Stimulated activated CD4-positive, alpha-beta T cell treated with anti-CD3 and anti-CD28 coated beads, Interleukin-12 subunit alpha, Interleukin-12 subunit beta, amount 100 ng/mL, for 4 hours (primary cell): ENCODE measurements around the gene PRKCD.

Source experiments
- DNase-seq: peaks from one replicate; pipeline ENCODE4 v3.0.0-alpha.2; 2020

PRKCD gene

DNA sequence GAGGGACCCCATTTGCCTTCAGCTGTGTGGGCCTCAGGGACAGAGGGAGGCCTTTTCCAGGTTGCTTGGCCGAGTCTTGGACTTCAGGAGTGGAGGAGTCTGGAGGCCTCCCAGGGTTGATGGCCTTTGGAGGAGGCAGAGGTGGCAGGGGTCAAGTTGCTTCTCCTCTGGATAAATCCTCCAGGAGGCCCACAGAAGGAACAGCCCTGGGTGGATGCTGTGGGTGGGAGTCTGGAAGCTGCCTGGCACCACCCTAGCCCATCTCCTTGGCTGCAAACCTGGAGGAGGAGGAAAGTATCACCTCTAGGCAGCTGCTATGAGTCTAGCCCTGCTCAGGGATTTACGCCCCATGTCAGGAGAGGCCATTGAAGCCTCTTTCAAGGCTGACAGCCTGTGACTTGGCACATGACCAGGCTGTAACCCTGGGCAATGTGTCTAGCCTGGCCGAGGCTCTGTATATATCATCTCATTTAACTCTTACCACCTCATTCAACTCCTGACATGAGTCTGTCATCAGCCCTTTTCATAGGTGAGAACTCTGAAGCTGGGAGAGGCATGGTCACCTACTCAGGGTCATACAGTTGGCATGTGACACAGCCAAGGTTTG is 2.9 kb upstream of the PRKCD start:
- no peak for DNase-seq

DNA sequence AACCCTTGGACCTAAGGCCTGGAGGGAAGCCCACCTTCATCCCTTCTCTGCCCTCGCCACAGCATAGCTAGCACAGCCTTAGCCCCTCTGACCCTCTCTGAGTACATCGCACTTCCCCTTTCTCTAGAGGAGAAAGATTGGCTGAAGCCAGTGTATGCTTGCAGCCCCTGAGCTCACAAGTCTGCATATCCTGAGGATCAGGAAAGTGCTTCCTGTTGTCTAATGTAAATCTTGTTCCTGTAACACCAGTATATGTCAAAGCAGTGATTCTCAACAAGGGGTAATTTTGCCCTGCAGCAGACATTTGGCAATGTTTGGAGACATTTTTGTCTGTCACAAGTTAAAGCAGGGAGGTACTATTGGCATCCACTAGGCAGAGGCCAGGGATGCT is 2.2 kb upstream of the PRKCD start:
- DNase-seq = no peak

DNA sequence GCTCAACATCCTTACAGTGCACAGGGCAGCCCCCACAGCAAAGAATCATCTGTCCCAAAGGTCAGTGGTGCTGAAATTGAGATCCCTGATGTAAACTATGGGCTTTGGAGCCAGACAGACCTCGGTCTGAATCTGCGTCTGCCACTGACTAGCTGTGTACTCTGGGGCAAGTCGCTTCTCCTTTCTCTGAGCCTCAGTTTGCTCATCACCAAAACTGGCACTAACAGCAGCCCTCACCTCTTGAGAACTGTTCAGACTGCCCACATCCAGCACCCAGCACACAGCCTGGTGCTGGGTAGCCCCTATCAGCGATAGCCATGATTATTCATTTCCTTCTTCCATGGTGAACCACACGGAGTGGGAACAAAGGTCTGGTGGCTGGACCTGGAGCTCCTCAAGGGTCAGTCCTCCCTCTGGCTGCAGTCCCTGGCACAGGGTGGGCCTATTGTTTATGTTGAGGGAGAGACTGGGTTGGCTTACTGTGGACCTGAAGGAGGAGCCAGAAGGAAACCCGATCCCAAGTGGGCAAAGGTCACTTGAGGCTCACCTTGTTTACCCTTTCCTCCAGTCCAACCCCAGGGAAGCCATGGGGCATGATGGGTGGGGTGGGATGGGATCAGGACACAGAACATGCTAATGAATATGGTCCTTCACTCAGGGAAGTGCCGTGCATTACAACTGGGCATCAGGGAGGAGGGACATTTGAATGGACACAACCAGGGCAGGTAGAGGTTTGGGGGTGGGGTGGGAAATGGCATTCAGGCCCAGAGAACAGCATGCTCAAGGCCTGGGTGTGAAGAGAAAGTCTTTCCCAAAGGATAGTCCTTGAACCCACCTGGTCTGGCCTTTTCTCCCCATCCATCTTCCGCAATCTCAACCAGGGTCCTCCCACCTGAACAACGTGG is 1.6 kb upstream of the PRKCD start:
- no peak for DNase-seq

DNA sequence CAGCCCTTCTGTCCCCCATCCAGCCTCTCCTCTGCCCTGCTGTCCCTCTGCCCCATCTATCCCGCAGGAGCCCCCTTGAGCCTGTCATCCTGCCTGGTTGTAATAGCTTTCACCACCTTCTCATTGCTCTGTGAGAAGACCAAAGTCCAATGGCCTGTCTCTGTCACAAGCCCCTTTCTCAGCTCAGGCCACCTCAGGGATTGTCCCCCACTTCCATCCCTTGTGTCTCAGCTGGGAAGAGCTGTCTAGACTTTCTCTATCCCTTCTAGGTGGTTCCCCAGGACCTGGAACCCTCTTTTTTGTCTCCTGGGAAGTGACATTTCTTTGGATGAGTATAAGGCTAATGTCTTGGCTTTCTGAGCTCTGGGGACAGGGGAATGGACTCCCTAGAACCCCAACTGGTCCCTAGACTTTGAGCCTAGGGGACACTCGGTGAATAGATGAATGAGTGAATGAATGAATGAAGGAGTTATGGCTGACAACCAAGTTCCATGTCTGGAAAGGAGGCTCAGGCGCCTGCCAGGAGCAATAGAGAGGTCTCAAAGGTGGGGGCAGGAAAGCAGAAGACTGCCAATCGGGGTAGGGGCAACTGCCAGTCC is 849 bp upstream of the PRKCD start:
- no peak for DNase-seq

DNA sequence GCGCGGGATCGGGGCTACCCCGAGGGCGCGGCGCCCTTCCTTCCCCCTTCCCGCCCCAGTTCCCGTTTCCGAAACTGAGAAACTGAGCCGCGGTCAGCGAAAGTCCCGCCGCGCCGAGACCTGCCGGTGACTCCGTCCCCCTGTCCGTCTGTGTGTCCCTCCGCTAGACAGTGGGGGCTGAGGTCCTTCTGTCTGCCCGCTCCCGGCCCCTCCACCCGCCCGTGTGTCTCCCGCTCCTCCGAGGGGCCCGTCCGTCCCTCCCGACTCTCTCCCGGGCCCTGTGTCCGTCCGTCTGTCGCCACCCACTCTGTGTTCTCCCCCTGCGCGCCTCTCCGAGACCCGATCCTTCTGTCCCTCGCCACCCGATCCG is 426 bp downstream of the PRKCD start:
- peak; percentile 16 for DNase-seq

DNA sequence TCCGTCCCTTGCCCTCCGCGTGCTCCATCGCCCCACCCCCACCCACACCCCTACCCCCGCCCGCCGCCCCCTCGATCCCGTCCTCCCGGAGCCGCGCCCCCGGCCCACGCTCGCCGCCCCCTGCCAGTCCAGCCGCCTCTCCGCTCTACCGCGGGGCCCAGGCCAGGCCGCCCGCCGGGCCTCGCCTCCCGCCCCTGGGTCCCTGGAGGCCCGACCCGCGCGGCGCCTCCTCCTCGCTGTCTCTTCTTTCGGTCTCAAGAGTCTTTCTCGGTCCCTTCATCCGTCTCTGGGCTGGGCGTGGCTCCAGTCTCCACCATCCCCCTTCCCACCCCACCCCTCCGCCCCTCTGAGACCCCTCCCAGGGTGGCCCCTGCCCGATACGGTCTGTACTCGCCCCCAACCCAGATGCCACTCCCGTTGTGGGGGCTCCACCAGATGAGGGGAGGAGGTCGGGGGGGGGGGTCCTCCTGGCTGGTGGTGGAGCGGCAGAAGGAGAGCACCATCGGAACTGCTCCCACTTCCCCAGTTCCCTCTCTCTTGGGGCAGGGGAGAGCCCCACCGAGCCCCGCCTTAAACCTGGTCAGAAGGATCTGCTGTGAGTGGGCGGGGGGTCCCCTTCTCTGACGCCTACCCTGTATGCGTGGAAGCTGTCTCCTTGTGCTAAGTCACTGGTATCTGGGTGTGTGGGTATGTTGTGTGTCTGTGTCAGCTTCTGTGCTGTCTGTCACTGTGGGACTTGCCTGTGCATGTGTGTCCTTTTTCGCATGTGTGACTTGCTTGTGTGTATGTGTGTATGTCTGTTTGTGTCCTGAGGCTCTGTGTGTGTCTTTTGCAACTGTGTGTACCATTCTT is 1.0 kb downstream of the PRKCD start:
- DNase-seq = peak; percentile 53

DNA sequence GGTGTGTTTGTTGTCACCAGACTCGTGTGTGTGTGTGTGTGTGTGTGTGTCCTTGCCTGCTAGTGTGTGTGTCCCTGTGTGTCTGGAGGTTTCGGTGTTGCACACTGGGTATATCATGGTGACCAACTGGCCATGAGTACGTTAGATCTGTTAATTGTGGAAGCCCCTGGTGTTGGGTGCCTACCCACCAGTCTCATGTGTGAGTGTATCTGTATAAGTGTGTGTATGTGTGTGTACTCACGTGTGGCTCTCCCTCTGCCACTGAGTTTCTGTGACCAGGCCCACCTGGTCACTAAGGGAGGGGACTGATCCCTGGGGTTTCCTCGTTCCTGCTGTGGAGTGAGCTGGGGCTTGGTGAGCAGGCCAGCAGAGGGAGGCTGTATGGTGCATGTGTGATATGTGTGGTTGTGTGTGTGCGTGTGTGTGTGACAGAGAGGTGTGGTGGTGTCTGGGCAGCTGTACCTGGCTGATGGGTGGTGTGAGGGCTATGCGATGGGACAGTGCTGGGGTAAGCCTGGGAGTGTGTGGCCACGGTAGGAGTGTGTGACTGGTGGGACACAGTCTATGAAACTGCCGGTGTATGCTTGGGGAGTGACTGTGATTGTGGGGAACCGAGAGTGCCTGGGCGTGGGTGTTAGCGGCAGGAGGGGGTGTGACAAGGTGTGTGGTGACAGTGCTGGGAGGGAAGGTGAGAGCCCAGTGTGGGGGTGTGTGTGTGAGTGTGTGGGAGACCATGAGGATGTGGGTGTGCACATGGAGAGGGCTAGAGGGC is 1.8 kb downstream of the PRKCD start:
- peak; percentile 20 for DNase-seq

DNA sequence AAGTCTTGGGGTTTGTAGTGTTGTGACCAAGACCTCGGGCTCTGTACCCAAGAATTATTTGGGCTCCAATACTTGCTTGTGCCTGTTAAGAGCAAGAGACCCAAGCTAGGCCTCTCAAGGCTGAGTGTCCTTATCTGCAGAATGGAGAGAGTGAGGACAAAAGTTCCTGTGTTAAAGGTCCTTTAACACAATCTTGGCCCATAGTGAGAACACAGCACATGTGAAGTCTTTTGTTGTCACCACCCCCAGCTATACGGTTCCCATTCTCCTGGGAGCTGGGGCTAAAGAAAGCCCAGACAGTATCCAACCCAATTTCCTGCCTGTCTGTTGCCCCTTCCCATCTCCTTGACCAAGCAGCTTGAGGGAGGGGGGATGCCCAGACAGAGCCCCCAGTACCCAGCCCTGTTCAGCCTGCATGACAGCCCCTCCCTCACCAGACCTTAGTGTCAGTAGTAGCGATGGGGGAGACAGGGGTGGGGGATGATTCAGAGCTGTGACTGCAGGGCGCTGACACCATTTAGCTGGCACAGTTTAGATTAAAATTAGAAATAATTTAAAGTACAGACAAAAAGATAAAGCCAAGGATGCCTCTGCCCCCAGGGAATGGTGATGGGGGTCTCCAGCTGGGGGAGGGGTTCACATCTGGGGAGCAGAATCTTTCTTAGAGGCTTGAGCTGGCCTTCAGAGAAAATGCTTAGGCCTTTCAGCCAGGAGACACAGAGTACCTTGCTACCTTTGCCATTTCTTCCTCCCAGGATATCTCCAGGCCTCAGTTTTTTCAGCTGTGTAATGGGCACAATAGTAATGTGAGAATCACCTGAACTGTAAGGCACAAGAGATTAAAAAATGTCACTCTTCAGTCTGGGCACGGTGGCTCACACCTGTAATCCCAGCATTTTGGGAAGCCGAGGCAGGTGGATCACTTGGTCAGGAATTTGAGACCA is 2.7 kb downstream of the PRKCD start:
- DNase-seq = no peak

DNA sequence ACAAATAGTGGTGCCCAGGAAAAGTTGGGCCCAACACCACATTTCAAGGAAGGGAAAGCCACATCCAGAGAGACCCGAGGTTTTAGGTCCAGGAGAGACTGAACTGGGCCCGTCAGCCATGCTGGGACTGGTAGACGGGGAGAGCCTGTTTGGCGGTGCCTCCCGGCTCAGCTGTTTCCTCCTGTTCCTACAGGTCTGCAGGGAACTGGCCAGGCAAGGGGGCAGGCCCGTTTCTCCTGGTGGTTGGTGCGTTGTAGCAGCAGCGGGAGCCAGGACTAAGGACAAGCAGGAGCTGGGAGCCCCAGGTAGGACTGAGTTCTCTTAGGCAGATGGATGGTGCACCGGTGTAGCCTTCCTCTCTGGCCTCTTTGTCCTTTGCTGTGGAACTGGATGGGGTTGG is 3.9 kb downstream of the PRKCD start:
- no peak for DNase-seq

DNA sequence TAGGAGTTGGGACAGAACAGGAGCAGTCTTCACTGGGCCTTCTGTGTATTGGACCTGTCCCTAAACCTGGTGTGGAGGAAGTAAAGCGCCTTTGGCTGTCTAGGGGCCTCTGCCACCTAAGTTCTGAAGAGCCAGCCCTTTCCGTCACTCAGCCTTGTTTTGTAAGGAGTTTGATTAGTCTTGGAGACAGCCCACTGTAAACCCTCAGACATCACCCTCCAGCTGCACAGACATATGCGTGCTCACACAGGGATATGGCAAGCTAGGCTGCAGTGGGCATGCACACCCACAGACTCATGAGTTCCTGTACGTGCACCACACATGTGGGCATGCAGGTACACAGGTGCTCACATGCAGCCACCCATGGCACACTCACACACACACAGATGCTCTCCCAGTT is 5.2 kb downstream of the PRKCD start:
- no peak for DNase-seq

DNA sequence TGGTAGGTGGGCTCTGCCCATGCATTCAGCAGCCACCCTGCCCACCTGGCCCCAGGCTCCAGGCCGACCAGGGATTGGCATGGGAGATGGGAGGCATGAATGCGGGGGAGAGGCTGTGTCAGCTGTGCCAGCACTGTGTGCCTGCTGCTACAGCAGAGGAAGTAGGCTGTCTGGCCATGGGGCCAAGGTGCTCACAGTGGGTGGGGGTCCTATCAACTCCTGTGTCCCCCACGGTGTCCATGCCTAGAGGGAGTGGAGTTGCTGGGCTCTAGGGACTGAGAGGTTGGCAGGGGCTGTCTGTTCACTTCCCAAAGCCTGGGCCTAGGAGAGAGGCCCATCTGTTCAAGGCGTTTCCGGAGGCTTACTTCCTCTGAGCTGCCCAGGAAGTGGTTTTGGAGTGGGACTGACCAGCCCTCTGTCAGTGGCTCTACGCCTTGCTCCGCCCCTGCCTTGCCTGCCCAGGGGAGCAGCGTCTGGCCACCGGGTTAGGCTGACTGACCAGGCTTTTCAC is 5.8 kb downstream of the PRKCD start:
- no peak for DNase-seq

DNA sequence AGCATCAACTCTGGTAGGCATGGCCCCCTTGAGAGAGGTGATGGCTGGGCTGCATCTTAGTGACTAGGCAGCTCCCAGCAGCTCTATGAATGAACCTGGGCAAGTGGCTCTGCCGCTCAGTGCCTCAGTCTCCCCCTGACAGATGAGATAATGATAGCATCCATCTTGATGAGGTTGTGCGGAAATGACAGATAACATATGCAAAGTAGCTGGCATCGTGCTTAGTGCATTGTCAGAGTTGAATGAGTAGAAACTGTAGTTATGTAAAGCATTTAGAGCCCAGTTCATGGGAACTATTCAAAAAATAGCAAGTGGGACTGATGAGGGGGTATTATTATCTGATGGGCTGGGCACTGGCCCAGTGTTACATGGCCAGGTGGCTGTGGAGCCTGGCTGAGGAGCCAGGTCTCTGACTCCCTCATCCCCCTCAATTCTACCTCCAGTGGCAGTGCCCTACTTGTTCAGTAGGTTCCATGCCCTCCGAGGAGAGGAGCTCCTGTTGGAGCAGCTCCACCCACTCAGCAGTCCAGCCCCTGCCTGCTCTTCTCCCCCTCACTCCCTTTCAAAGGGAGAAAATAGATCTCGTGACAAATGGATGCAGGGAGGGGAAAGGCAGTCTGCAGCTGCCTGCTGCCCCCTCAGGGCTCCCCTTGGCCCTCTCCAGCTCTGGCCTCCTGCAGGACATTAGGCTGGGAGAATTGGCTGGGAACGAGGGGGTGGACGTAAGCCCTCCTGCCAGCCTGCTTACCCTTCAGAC is 6.6 kb downstream of the PRKCD start:
- DNase-seq = no peak

DNA sequence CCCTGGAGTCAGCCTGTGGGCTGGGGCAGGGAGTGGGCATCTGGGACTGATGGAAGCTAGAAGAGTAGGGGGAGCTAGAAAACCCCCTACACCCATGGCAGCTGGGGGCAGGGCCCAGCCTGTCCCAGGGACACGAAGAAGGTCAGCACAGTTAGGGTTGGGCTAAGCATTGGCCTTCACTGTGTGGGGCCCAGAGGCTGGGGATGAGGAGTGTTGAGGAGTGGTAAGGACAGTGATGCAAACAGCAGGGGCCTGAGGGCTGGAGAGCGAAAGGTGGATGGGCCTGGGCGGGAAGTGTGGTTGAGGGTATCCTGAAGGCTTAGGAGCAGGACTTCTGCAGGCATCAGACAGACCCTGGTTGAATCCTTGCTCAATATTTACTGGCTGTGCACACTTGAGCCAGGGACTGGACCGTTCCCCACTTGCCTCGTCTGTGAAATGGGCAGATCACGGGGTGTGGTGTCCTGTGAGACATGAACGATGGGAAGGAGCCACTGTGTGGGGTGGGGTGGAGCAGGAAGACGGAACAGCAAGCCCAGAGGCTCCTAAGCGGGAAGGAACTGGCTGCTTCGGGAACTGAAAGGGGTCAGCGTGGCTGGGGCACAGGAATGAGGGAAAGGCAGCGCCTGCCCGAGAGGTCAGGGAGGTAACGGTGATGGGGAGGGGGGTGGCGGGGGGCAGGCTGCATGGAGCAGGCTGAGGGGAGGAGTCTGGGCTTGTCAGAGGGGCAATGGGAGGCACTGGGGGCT is 7.3 kb downstream of the PRKCD start:
- no peak for DNase-seq

DNA sequence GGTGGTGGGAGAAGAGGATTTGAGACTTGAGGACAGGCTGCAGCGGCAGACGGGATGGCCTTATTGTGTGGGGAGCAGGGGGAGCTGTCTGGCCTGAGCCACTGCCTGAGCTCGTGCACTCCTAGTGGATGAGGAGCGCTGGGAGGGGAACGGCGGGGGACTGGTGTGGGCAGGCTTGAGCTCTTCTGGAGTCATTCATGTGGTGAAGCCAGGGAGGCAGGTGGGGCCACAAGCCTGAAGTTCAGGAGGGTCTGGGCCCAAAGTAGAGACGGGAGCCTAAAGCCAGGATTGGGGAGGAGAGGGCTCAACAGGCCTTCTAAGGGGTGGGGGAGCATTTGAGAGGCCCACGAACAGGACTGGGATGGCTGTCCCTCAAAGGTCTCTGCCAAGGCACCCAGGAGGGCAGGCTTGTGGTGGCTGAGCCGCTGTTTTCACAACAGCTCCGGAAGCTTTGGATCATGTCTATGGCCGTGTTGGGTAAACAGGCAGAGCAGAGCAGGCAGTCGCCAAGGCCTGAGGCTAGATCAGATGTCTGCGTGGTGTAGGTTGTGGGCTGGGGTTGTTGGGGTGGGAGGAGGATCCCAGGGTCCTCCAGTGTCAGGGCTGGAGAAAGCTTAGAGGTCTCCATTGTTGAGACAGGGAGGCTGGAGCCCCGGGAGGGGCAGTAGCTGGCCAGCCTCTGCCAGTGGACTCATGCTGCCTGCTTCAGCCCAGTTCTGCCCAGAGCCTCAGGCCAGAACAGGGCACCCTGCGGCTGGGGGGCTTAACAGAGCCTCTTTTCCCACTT is 8.2 kb downstream of the PRKCD start:
- DNase-seq = no peak

DNA sequence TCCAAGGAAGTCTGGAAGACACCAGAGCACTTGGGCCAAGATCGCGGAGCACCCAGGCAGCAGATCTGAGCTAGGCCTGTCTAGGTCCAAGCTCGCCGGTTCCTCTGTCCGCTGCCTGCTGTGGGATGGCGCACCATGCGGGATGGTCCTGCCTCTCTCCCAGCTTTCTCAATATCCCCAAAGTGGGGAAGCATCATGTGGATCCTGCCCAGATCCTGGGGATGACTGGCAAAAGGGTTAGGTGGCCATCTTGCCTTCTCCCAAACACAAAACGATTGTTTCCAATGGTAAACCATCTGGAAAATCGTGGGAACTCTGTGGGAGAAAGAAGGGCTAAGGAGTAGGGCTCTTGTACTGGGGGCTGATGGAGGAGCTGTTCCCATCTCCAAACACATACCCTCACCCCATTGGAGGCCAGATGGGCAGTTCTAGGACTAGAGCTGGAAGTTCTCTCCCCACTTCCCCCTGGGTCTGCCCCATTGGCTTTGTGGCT is 8.9 kb downstream of the PRKCD start:
- no peak for DNase-seq

DNA sequence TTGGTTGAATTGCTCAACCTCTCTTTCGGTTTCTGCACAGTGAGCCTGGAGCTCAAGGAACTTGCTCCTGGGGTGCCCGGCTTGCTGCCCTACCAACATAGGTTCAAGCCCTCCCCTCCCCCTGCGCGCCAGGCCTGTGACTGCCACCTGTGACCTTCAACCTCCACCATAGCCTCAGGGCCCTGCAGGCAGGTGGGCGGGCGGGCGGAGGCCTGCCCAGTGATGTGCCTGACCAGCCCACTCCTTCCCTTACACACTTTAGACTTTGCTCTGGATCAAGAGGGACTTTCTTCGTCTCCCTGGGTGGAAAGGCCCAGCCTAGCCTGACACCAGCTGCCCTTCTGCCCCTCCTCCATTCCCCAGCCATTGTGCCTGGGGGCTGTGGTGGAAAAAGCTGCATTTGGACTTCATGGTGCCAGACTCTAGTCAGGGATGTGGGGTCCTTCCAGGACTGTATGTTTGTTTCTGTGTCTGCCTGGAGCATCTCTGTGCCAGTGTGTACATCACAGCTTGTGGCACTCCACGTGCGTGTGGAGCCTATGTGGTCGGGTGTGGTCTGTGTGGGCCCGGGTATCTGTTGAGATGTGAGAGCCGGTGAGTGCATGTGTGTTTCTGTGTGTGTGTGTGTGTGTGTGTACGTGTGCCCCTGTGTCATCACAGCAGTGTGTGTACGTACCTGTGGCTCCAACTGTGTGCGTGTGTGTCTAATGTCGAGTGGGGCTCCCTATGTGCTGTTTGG is 9.5 kb downstream of the PRKCD start:
- no peak for DNase-seq

DNA sequence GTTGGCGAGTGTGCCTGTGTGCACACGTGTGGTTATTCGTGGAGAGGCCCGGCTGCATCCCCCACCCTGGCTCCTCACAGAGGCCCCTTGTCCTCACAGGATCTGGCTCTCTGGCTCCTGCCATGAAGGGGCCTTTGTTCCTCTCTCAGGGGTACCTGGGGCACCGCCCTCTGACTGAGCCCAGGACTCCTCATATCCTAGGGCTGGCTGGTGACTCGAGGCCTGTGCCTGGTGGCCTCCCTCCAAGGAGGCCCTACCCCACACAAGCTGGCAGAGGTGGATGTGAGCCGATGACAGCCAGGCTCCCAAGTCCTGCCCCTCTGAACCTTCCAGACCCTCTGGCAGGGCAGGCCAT is 10.0 kb downstream of the PRKCD start:
- DNase-seq = no peak
